Embryonic facial prominence (tissue), 1 donor: Measurements from ENCODE around the gene TMEM271.
"Not testable (repeated sequence)": the region's sequence is repeated elsewhere in the genome, so short reads cannot be mapped to it uniquely, and the experiment has no call there.

Experiments
- DNase-seq: peaks from one replicate; pipeline ENCODE4 v3.0.0-alpha.2; 2016; ENCODE audit errors: extremely low spot score

TMEM271 gene

DNA sequence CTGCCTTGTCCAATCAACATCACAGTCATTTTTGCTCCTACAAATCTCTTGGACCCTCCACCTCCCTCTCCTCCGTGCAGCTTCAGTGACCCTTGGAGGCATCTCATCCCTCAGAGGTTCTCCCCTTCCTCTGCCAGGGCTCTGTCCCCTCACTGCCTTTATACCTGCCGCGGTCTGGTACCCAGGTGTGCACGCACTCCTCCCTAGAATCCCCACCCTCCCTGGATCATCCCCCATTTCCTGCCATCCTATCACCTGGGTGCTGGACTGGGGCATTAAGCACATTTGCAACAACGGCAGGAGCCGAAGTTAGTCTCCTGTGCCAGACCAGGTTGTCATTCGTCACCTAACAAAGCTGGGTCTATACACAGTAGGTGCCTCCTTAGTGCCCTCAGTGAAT is 10.1 kb downstream of the TMEM271 start:
- DNase-seq, result no peak

DNA sequence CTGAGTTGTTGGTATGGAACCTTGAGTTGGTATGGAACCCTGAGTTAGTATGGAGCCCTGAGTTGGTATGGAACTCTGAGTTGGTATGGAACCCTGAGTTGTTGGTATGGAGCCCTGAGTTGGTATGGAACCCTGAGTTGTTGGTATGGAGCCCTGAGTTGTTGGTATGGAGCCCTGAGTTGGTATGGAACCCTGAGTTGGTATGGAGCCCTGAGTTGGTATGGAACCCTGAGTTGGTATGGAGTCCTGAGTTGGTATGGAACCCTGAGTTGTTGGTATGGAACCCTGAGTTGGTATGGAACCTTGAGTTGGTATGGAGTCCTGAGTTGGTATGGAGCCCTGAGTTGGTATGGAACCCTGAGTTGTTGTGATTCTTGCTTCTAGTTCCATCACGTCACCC is 10.5 kb downstream of the TMEM271 start:
- DNase-seq, result not testable (repeated sequence)

DNA sequence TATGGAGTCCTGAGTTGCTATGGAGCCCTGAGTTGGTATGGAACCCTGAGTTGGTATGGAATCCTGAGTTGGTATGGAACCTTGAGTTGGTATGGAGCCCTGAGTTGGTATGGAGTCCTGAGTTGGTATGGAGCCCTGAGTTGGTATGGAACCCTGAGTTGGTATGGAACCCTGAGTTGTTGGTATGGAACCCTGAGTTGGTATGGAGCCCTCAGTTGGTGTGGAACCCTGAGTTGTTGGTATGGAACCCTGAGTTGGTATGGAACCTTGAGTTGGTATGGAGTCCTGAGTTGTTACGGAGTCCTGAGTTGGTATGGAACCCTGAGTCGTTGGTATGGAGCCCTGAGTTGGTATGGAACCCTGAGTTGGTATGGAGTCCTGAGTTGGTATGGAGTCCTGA is 13.6 kb downstream of the TMEM271 start:
- DNase-seq, result not testable (repeated sequence)

DNA sequence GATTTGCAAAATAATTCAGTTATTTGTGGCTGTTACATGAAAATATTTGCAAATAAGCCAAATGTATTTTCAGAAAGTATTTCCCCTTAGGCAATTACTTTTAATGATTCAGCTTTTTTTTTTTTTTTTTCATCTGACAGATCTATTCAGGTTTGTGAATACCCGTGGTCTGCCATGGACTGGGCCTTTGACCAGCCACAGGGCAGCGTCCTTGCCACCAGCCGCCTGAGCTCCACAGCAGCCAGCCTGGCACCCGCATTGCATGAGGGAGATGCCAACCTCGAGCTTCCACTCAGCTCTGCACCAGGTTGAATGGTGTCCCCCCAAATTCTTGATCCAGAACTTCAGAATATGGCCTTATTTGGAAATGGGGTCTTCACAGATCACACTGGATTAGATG is 14.7 kb downstream of the TMEM271 start:
- no peak for DNase-seq

DNA sequence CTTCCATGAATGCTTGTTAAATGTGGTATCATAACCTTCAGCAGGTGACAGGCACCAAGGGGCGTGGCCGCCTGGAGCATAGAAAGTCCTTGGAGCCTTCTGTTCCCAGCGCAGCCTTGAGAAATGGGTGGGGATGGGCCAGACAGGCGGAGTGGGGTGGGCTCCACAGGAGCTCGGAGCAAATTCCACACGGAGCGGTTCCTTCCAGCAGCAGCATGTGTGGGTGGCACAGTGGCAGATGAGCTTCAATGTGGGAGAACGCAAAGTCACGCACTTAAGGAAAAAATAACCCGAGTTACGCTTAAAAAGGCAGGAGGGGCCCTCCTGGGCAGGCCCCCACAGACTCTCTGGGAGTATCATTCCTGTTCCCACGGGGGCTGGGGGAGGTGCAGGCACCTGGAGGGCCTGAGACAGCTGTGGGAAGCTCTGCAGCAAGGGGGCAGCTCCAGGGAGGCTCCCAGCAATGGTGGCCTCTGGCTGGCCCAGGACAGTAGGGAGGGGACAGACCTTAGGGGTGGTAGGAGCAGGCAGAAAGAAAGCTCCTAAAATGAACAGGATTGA is 15.3 kb downstream of the TMEM271 start:
- DNase-seq, result no peak

DNA sequence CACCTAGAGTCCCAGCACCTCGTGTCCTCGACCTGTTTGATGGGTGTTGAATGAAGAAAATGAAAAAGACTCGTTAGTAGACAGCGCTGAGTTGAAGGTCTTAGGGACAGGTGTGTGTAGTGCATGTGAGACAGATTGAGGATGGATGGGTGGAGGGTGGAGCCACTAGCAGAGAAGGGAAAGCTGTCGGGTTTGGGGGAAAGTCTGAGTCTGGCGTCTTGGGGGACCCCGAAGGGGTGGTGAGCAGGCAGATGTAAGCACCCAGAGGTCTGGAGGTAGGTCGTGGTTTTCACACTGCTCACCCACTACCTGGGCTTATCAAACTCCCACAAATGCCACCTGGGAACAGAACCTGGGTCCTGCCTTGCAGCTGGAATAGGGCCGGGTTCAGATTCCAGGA is 16.0 kb downstream of the TMEM271 start:
- no peak for DNase-seq

DNA sequence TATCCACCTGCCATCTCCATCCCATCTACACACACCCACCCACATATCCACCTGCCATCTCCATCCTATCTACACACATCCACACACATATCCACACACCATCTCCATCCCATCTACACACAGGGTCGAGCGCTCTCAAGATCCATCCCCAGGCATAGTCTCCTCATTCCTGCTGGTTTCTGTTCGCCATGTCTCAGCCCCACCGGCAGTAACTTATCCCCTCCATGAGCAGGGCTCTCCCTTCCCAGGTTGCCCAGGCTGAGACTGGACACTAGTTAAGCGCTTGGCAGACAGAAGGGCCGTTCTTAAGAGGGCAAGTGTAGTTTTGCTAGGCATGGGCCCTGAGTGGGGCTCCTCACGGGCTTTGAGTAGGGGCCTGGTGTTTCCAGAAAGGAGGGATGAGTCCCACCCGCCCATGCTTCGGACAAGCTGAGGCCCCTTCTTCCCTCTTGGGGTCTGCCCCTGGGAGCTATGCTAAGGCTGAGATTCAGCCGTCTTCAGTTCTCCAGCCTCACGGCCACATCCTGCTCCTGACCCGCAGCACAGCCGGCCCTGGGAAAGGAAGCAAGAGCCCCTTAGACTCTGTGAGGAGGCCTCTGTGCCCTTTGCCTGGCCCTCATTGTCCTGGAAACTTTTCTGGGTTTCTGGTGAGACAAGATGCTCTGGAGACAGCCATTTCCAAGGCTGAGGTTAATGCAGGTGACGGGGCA is 20.4 kb downstream of the TMEM271 start:
- DNase-seq, result no peak

DNA sequence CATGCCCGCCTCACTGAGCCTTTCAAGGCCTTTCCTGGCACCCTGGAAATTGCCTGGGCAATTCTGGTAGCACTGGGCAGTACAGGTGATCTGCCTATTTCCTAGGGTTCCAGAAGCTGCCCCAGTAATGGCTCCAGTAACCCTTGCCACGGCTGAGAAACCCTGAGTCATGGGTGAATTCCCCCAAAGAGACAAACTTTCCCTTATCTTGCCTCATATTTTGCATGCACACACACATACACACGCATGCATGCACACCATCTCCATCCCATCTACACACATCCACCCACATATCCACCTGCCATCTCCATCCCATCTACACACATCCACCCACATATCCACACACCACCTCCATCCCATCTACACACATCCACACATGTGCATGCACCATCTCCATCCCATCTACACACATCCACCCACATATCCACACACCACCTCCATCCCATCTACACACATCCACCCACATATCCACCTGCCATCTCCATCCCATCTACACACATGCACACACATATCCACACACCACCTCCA is 21.2 kb downstream of the TMEM271 start:
- DNase-seq, result not testable (repeated sequence)

DNA sequence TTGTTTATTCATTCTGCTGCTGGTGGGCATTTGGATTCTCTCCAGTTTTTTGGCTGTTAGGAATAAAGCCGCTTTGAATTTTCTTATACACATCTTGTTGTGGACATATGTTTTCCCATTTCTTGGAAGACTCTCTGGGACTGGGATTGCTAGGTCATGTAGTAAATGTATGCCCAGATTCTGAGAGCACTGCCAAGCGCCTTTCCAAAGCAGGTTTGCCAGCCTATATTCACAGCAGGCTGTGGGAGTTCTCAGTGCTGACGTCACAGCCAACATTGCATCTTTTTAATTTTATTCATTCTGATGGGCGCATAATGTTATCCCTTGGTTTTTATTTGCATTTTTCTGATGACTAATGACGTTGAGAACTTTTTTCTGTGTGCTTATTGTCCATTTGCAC is 24.1 kb downstream of the TMEM271 start:
- no peak for DNase-seq

DNA sequence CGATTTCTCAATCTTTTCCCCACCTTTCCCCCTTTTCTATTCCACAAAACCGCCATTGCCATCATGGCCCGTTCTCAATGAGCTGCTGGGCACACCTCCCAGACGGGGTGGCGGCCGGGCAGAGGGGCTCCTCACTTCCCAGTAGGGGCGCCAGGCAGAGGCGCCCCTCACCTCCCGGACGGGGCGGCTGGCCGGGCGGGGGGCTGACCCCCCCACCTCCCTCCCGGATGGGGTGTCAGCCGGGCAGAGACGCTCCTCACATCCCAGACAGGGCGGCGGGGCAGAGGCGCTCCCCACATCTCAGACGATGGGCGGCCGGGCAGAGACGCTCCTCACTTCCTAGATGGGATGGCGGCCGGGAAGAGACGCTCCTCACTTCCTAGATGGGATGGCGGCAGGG is 25.8 kb downstream of the TMEM271 start:
- DNase-seq, result not testable (repeated sequence)

DNA sequence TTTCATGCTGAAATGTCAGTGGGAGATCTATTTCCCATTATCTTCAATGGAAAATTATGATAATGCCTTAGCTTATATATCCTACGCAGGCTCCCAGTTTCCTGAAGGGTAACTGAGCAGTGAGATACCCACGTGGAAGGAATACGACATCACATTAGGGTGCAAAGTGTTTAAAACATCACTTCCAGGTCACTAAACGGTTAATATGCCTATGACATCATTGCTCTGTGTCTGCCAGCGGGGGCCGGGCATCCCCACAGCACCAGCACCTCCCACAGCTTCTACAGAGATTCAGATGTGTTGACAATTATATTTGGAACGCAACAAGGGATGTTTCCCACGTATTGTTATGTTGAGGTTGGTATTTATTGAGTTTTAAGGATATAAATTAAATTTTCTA is 27.1 kb downstream of the TMEM271 start:
- no peak for DNase-seq

DNA sequence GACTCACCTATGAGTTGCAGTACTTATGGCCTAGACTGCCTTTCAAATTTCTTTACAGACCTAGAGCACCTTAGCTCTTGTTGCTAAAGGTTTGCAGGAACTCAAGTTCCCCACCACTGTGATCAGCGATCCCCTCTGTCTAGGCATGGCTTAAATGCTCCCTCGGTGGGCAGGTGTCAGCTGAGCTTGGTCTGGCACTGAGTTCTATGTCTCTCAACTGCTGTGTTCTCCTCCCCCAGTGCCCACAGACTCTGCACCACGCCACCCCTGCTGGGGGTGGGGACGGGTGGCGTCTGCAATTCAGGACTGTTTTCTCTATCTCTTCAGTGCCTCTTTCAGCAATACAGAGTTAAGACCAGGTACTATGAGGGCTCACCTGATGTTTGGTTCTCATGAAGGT is 30.5 kb downstream of the TMEM271 start:
- no peak for DNase-seq

DNA sequence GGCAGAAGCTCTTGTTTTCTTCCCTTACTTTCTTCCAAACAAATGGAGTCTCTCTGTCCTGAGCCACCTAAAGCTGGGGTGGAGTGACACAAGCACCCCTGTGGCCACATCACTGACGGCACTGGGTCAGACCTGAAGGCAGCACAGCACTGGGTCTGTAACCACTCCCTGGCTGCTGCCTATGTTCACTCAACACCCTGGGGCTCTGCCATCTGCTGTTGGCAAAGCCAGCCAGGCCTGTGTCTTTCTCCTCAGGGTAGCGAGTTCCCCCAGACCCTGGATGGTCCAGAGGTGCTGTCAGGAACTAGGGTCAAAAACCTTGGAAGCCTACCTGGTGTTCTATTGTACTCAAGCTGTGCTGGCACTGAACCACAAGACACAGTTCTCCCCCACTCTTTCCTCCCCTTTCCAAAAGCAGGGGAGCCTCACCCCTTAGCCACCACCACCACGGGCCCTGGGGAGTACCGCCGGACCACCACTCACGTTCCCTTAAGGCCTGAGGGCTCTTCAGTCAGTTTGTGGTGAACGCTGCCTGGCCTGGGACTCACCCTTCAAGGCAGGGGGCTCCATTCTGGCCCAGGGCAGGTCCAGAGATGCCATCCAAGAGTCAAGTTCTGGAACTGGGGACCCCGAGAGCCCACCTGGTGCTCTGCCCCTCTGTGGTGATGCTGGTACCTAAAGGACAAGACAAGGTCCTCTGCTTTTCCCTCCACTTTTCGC is 31.5 kb downstream of the TMEM271 start:
- DNase-seq, result no peak

DNA sequence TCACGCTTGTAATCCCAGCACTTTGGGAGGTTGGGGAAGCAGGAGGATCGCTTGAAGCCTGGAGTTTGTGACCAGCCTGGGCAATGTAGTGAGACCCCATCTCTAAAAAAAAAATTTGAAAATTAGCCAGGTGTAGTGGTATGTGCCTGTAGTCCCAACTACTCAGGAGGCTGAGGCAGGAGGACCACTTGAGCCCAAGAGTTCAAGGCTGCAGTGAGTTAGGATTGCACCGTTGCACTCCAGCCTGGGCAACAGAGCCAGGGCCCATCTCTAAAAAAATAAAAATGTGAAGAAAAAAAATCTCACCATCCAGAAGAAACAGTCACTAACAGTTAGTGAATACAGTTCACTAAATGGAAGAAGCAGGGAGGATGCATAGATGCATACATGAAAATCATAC is 34.8 kb downstream of the TMEM271 start:
- no peak for DNase-seq

DNA sequence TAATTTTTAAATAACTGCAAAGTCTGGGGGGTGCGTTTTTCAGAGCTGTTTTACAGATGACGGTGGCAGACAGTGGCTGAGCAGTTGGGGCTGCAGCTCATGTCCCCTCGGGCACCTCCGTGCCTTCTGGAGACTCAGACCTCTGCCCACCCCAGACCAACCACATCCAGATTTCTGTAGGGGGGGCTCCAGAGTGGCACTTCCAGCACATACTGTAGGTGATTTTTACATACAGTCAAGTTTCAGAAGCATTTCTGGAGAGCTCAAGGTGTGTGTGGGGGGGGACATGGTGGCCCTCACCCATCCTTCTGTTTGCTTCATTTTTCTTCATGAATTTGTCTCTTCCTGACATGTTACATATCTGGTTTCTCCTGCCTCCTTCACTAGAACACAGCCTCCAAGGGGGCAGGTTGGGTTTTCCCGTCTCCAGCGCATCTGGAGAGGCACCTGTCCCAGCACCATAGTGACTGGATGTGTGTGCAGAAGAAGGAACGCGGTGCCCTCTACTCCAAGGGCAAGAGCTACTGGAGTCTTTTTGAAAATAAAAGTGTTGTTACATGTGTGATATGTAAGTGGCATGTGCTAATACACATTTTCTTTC is 37.5 kb downstream of the TMEM271 start:
- no peak for DNase-seq

DNA sequence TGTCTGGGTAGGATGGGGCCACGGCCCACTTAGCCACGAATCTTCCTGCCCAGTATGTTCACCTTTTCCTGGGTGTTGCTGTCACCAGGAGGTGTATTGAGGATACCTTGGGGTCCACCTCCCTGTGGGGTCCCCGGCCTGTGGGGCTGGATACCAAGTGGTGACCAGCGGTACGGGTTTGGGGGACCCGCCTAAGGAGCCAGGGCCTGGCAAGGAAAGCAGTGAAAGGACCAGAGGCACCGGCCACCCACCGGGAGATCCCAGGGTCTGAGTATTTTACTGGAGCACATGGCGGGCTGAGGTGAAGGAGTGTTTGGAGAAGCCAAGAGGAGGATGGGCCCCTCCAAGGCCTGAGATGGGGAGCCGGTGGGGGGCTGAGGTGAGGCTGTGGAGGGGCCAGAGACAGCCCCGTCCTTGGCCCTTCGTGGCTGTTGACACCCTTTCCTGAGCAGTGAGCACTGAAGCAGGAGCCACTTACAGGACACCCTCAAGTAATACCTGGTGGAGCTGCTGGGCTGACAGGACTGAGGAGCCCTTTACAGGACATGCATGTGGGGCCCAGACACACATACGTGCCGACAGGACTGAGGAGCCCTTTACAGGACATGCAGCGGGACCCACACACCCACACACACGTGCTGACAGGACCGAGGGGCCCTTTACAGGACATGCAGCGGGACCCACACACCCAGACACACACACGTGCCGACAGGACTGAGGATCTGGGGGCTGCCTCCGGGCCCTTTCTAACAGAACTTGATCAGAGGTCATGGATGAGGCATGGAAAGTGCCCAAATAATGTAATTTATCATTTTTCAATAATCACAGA is 38.4 kb downstream of the TMEM271 start:
- DNase-seq, result no peak

DNA sequence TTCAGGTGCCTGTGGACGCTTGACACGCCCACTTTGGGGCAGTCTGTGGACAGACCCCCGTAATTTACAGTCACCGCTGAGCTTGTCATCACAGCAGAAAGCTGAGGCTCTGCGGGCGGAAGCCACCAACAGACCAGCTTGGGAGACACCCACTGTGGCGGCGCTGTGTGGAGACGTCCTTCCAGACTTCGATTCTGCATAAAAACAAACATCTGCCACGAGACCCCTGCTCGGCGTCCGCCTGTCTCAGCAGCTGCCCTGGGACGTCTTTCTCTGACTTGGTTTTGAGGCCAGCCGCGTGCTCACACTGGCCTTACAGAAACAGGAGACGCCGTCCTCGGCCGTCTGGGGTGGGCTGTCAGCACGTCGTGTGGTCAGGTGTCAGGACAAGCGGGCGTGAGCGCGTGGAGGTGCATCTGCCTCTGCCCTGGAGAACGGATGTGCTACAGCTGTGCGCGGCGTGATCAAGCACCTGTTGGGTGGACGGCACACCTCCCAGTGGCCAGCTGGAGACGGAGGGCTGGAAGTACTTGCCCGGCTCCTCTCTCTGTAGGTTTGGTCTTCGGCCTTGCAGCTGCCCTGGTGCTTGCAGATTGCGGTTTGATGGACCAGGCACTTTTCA is 39.6 kb downstream of the TMEM271 start:
- DNase-seq, result no peak

DNA sequence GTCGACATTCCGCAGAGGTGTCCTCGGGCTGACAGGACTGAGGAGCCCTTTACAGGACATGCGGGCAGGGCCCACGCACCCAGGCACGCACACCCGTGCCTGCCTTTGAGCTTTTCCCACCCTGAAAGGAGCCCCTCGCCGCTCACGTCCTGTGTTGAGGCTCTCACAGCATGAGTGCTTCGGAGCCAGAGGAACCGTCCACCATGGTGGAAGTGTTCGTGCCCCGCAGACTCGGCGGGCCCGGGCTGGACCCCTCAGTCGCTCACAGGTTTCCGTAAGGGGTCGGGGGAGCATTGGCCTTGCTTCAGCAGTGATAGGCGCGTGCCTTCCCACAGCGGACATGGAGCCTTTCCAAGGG is 40.2 kb downstream of the TMEM271 start:
- DNase-seq, result no peak

DNA sequence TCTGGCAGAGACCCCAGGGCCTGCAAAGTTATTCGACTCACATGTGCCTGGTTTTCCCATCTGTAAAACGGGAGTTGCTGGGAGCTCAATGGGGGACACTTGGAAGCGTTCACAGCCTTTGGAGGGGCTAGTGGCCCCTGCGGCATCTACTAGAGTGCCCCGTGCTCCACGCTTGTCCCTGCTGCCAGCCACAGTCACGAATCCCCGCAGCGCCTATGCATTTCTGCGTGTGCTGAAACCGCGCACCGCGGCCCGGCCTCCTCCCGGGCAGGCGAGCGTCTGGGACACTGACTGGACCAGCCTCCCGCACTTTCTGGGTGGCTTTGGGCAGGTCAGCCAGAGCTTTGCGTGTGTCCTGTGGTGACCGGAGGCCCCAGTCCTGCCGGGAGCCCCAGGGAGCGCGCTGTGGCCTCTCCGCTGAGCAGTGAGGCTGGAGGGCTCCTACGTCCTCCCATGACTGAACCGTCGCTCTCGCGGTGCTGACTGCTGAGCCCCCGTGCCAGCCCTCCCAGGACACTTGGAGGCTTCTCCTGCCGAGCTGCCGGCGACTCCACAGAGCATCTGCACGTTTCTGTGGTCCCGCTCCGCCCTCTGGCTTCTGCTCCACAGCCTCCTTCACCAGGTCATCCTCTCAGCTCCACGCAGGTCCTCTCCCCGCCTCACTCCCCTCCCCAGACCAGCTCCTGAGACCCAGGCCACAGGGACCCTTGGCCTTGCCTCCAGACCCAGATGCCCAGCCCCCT is 40.7 kb downstream of the TMEM271 start:
- DNase-seq, result no peak

DNA sequence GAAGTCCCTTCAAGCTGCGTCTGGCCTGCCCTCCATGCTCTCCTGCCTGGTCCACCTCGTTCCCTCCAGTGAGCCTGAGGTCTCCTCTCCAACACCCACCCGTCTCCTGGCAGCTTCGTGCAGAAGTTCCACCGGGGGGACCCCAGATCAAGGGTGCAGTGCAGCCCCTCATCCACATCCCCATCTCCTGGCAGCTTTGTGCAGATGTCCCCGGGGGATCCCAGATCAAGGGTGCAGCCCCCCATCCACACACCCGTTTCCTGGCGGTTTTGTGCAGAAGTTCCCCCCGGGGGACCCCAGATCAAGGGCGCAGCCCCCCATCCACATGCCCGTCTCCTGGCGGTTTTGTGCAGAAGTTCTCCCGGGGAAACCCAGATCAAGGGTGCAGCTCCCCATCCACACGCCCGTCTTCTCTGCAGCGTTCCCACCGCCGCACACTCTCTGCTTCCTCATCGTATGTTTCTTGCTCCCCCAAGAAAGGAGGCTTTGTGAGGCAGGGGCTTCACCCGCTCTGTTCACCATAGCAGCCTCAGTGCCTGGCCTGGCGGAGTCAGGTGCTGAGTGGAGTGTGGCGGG is 41.4 kb downstream of the TMEM271 start:
- no peak for DNase-seq
